Upper lobe of right lung (tissue), 1 donor: ENCODE results near the gene ARL5B. TPM values are rescaled to one million over a fixed set of nuclear protein-coding genes. Genes with fewer than 3 reads are reported as not detected.

ENCODE experiments used
- ATAC-seq: fragments of 200-7000 bp; cut with Tn5 transposase; one replicate; pipeline ENCODE4 v1.9.1; 2020; ENCODE audit warnings: mild to moderate bottlenecking, moderate library complexity
- DNase-seq: peaks from one replicate; pipeline ENCODE4 v3.0.0-alpha.2; 2020
- H3K27ac ChIP-seq: fragments of 200-600 bp; one replicate; pipeline ENCODE4 v1.8.0; 2022
- H3K27me3 ChIP-seq: fragments of 200-600 bp; one replicate; pipeline ENCODE4 v1.8.0; 2022; ENCODE audit warnings: mild to moderate bottlenecking
- H3K36me3 ChIP-seq: fragments of 200-600 bp; one replicate; pipeline ENCODE4 v1.8.0; 2022
- H3K4me1 ChIP-seq: fragments of 200-600 bp; one replicate; pipeline ENCODE4 v1.8.0; 2022
- H3K4me3 ChIP-seq: fragments of 200-600 bp; one replicate; pipeline ENCODE4 v1.8.0; 2022; ENCODE audit warnings: mild to moderate bottlenecking
- H3K9me3 ChIP-seq: fragments of 200-600 bp; one replicate; pipeline ENCODE4 v1.8.0; 2022
- intact Hi-C: fragments of 100-400 bp; cut with DNase I; formaldehyde crosslinking; loops from one replicate; pipeline ENCODE4 v1.11.0; 2022
- total RNA-seq: library from RNA; stranded (reverse); fragmentation: NEBNext Ultra II Directional; extraction: Animal tissue kit (Norgen Biotek cat#: 25700); gene quantifications from one replicate; pipeline ENCODE4 v1.2.1, GENCODE V29; 2021
- TF ChIP-seq, protein P1 (sequence below): fragments of 200-600 bp; IDR thresholded peaks from one replicate; pipeline ENCODE4 v1.8.0; 2022; ENCODE audit warnings: antibody characterized with exemption
- donor health status: DM: no; HTN: yes; CAD: no; lungs with severe emphysema.

The ARL5B gene
- total RNA-seq, 1 donor from 2014 or later = 11.5 TPM

- TF ChIP-seq, protein P1, sequence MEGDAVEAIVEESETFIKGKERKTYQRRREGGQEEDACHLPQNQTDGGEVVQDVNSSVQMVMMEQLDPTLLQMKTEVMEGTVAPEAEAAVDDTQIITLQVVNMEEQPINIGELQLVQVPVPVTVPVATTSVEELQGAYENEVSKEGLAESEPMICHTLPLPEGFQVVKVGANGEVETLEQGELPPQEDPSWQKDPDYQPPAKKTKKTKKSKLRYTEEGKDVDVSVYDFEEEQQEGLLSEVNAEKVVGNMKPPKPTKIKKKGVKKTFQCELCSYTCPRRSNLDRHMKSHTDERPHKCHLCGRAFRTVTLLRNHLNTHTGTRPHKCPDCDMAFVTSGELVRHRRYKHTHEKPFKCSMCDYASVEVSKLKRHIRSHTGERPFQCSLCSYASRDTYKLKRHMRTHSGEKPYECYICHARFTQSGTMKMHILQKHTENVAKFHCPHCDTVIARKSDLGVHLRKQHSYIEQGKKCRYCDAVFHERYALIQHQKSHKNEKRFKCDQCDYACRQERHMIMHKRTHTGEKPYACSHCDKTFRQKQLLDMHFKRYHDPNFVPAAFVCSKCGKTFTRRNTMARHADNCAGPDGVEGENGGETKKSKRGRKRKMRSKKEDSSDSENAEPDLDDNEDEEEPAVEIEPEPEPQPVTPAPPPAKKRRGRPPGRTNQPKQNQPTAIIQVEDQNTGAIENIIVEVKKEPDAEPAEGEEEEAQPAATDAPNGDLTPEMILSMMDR = no peak
- Histone ChIP-seq H3K27me3 (no peaks in the 10 kb centered on the region), H3K4me1 (no peaks in the 10 kb centered on the region), H3K9me3 (no peaks in the 10 kb centered on the region), H3K36me3 (no peaks in the 10 kb centered on the region), H3K27ac (no peak overlapping the region), H3K4me3 (no peak overlapping the region)
- DNase-seq = no peak
- intact Hi-C loops = no loop called here
- ATAC-seq = no peak
These were observed 60.6 kb downstream of the ARL5B start for GRCh38 chr10:18719811-18720210.

DNA sequence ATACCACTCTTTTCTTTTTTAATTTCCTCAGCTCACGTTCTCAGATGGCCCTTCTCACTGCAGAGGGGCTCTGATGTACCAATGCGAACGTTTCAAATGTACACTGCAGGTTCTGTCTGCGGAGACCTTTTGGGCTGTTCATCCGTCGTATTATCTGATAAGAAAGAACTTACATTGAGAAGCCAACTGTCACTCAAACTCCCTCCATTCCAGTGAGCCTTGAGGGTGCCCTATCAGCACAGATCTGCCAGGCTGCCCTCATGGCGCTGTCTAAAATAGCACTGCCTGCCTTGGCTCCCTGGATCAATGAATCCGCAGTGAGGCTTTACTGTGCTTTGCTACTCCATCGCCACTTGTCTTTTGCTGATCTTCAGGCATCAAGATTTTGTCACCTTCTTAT is 61.8 kb downstream of the ARL5B start:
- ATAC-seq = no peak
- no peaks in the 10 kb centered on the region for H3K9me3 ChIP-seq
- no peaks in the 10 kb centered on the region for H3K27me3 ChIP-seq
- no peak overlapping the region for H3K4me3 ChIP-seq
- no peaks in the 10 kb centered on the region for H3K36me3 ChIP-seq
- TF ChIP-seq, protein P1 = no peak
- intact Hi-C loops = no loop called here
- H3K4me1 ChIP-seq = no peaks in the 10 kb centered on the region
- no peak overlapping the region for H3K27ac ChIP-seq
- no peak for DNase-seq

DNA sequence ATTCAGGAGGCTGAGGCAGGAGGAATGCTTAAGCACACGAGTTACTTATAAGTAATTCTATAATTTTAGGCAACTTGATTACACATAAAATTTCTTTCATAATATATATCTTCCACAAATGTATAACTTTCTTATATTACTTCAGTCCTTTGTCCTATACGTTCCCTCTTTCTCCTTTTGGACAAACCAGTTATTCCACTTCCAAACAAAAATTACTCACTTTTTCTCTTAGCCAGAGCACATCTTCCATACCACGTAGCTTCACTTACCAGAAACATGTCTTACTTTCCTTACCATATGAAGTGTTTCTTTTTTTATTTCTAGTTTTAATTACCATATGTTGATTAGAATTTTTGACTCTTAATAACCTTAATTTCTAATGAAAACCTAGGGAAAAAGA is 64.6 kb downstream of the ARL5B start:
- Histone ChIP-seq H3K36me3 (no peaks in the 10 kb centered on the region), H3K27ac (no peak overlapping the region), H3K27me3 (no peaks in the 10 kb centered on the region), H3K9me3 (no peaks in the 10 kb centered on the region), H3K4me3 (no peak overlapping the region), H3K4me1 (no peaks in the 10 kb centered on the region)
- intact Hi-C loops = no loop called here
- TF ChIP-seq, protein P1 = no peak
- no peak for ATAC-seq
- DNase-seq = no peak

Other genes with a start within 250 kb of the ARL5B start
- 10.9 TPM for gene NSUN6, start 7.8 kb upstream of the ARL5B start, total RNA-seq